ENCODE results near the gene CLEC18C.
"Not testable (repeated sequence)": the region's sequence is repeated elsewhere in the genome, so short reads cannot be mapped to it uniquely, and the experiment has no call there.

The CLEC18C gene

GRCh38 chr16:70154736-70155135 is 18.9 kb upstream of the CLEC18C start:
- H3K4me3 Mint-ChIP-seq, H3K4me1 Mint-ChIP-seq, H3K9me3 Mint-ChIP-seq, H3K27me3 Mint-ChIP-seq, ATAC-seq, H3K27ac Mint-ChIP-seq: not testable (repeated sequence)
- peaks cover 39% of the 10 kb centered on the region for H3K36me3 Mint-ChIP-seq

GRCh38 chr16:70156207-70156978 is 17.2 kb upstream of the CLEC18C start:
- Mint-ChIP-seq H3K9me3 (no peaks in the 10 kb centered on the region), H3K36me3 (peaks cover 25% of the 10 kb centered on the region), H3K27me3 (no peaks in the 10 kb centered on the region), H3K4me3 (no peak overlapping the region), H3K4me1 (no peaks in the 10 kb centered on the region), H3K27ac (no peak overlapping the region)
- ATAC-seq: no peak

GRCh38 chr16:70157105-70157476 is 16.5 kb upstream of the CLEC18C start:
- Mint-ChIP-seq H3K4me3 (no peak overlapping the region), H3K36me3 (peaks cover 22% of the 10 kb centered on the region), H3K4me1 (no peaks in the 10 kb centered on the region), H3K9me3 (no peaks in the 10 kb centered on the region), H3K27me3 (no peaks in the 10 kb centered on the region), H3K27ac (no peak overlapping the region)
- ATAC-seq: no peak

GRCh38 chr16:70157477-70158260 is 15.9 kb upstream of the CLEC18C start:
- no peak for ATAC-seq
- no peaks in the 10 kb centered on the region for H3K9me3 Mint-ChIP-seq
- H3K4me1 Mint-ChIP-seq: no peaks in the 10 kb centered on the region
- no peak overlapping the region for H3K27ac Mint-ChIP-seq
- H3K27me3 Mint-ChIP-seq: no peaks in the 10 kb centered on the region
- no peak overlapping the region for H3K4me3 Mint-ChIP-seq
- peaks cover 17% of the 10 kb centered on the region for H3K36me3 Mint-ChIP-seq

- H3K4me3 Mint-ChIP-seq: no peak overlapping the region
Measured at GRCh38 chr16:70158261-70158939, 15.2 kb upstream of the CLEC18C start.

GRCh38 chr16:70159355-70160348 is 13.9 kb upstream of the CLEC18C start:
- no peak for ATAC-seq
- Mint-ChIP-seq H3K9me3 (no peaks in the 10 kb centered on the region), H3K27ac (no peak overlapping the region), H3K27me3 (no peaks in the 10 kb centered on the region), H3K4me1 (no peaks in the 10 kb centered on the region), H3K36me3 (peaks cover 6% of the 10 kb centered on the region), H3K4me3 (no peak overlapping the region)

More at GRCh38 chr16:70158261-70158939, 15.2 kb upstream of the CLEC18C start:
- peaks cover 9% of the 10 kb centered on the region for H3K36me3 Mint-ChIP-seq
- ATAC-seq: no peak
- no peaks in the 10 kb centered on the region for H3K9me3 Mint-ChIP-seq
- no peak overlapping the region for H3K27ac Mint-ChIP-seq
- no peaks in the 10 kb centered on the region for H3K27me3 Mint-ChIP-seq
- H3K4me1 Mint-ChIP-seq: no peaks in the 10 kb centered on the region

- no peaks in the 10 kb centered on the region for H3K9me3 Mint-ChIP-seq
- H3K27me3 Mint-ChIP-seq: no peaks in the 10 kb centered on the region
- ATAC-seq: no peak
- no peaks in the 10 kb centered on the region for H3K4me1 Mint-ChIP-seq
- peaks cover 6% of the 10 kb centered on the region for H3K36me3 Mint-ChIP-seq
- H3K4me3 Mint-ChIP-seq: no peak overlapping the region
- no peak overlapping the region for H3K27ac Mint-ChIP-seq
Measured at GRCh38 chr16:70160388-70160787, 13.2 kb upstream of the CLEC18C start.

GRCh38 chr16:70160821-70161220 is 12.8 kb upstream of the CLEC18C start:
- H3K27ac Mint-ChIP-seq: no peak overlapping the region
- peaks cover 6% of the 10 kb centered on the region for H3K36me3 Mint-ChIP-seq
- no peaks in the 10 kb centered on the region for H3K27me3 Mint-ChIP-seq
- no peaks in the 10 kb centered on the region for H3K4me1 Mint-ChIP-seq
- H3K4me3 Mint-ChIP-seq: no peak overlapping the region
- no peaks in the 10 kb centered on the region for H3K9me3 Mint-ChIP-seq
- no peak for ATAC-seq

GRCh38 chr16:70161350-70161749 is 12.2 kb upstream of the CLEC18C start:
- Mint-ChIP-seq H3K36me3 (peaks cover 6% of the 10 kb centered on the region), H3K27ac (no peak overlapping the region), H3K4me3 (no peak overlapping the region), H3K4me1 (no peaks in the 10 kb centered on the region), H3K27me3 (no peaks in the 10 kb centered on the region), H3K9me3 (no peaks in the 10 kb centered on the region)
- ATAC-seq: no peak

GRCh38 chr16:70162041-70162451 is 11.5 kb upstream of the CLEC18C start:
- peaks cover 6% of the 10 kb centered on the region for H3K36me3 Mint-ChIP-seq
- no peak overlapping the region for H3K27ac Mint-ChIP-seq
- H3K9me3 Mint-ChIP-seq: no peaks in the 10 kb centered on the region

GRCh38 chr16:70163596-70163995 is 10.0 kb upstream of the CLEC18C start:
- H3K9me3 Mint-ChIP-seq: no peaks in the 10 kb centered on the region
- H3K36me3 Mint-ChIP-seq: peaks cover 6% of the 10 kb centered on the region

More at GRCh38 chr16:70162041-70162451, 11.5 kb upstream of the CLEC18C start:
- Mint-ChIP-seq H3K27me3 (no peaks in the 10 kb centered on the region), H3K4me3 (no peak overlapping the region), H3K4me1 (no peaks in the 10 kb centered on the region)
- no peak for ATAC-seq

GRCh38 chr16:70166688-70167087 is 6.9 kb upstream of the CLEC18C start:
- not testable (repeated sequence) for H3K36me3 Mint-ChIP-seq, H3K9me3 Mint-ChIP-seq, ATAC-seq, H3K4me1 Mint-ChIP-seq, H3K4me3 Mint-ChIP-seq, H3K27ac Mint-ChIP-seq, H3K27me3 Mint-ChIP-seq

More at GRCh38 chr16:70163596-70163995, 10.0 kb upstream of the CLEC18C start:
- Mint-ChIP-seq H3K27me3 (no peaks in the 10 kb centered on the region), H3K27ac (no peak overlapping the region), H3K4me3 (no peak overlapping the region), H3K4me1 (no peaks in the 10 kb centered on the region)
- no peak for ATAC-seq

GRCh38 chr16:70173916-70174315 is 329 bp downstream of the CLEC18C start:
- not testable (repeated sequence) for H3K36me3 Mint-ChIP-seq, H3K4me1 Mint-ChIP-seq, H3K9me3 Mint-ChIP-seq, H3K27me3 Mint-ChIP-seq, H3K4me3 Mint-ChIP-seq, H3K27ac Mint-ChIP-seq
- peak; percentile 5 for ATAC-seq

- not testable (repeated sequence) for H3K4me3 Mint-ChIP-seq, H3K9me3 Mint-ChIP-seq, H3K27ac Mint-ChIP-seq, H3K4me1 Mint-ChIP-seq, H3K27me3 Mint-ChIP-seq, H3K36me3 Mint-ChIP-seq
- peak; percentile 31 for ATAC-seq
Measured at GRCh38 chr16:70174387-70174932, 873 bp downstream of the CLEC18C start.
